Suprapubic skin (tissue), 4 donors: Measurements from ENCODE around the gene GNPTAB.

Experiments
- CTCF ChIP-seq, 2 donors: fragments of 200-600 bp in 1 of 2; fragments of 450-650 bp in 1 of 2; sonication (generic) in 1 of 2; IDR thresholded peaks; one replicate each; pipeline ENCODE4 v1.5.1; 2016 to 2019; ENCODE audit warnings: antibody characterized with exemption in 2 of 2, mild to moderate bottlenecking in 1 of 2, moderate library complexity in 1 of 2
- EP300 ChIP-seq: sonication (generic); formaldehyde crosslinking; IDR thresholded peaks from one replicate; pipeline ENCODE4 v1.6.1; 2017; ENCODE audit warnings: antibody characterized with exemption
- POLR2A ChIP-seq, 2 donors: fragments of 450-650 bp; IDR thresholded peaks; one replicate each; pipeline ENCODE4 v1.6.1; 2017; ENCODE audit warnings: antibody characterized with exemption in 2 of 2, mild to moderate bottlenecking in 2 of 2, moderate library complexity in 2 of 2
- POLR2AphosphoS5 ChIP-seq, 3 donors: sonication (generic); formaldehyde crosslinking; IDR thresholded peaks; one replicate each; pipeline ENCODE4 v1.6.1; 2017; ENCODE audit warnings: antibody characterized with exemption in 3 of 3

DNA sequence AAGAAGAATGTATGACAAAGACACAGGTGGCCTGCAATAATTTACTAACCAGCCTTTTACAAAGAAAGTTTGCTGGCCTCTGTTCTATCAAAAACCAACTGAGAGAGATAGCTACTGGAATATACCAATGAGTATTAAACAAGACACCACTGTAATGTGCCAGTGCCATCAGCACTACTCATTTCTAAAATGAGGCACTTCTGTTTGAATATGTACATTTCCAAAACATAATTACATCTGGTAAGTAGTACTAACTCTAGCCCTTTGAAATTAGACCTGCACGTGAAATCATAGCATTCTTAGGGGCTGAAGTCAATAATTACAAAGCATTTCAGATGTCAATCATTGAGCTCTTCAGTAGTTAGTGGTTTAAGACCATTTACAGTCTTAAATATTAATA, 84.6 kb downstream of the GNPTAB start:
- TF ChIP-seq CTCF (IDR thresholded peaks at IDR 0.05) = no peak
- TF ChIP-seq POLR2AphosphoS5 (IDR thresholded peaks at IDR 0.05) = no peak
- TF ChIP-seq POLR2A (IDR thresholded peaks at IDR 0.05) = no peak
- TF ChIP-seq EP300 = no peak
